ENCODE results near the gene GTF3C6. TPM values are rescaled to one million over a fixed set of nuclear protein-coding genes. Genes with fewer than 3 reads are reported as not detected.

Gene GTF3C6
- total RNA-seq, 4 donors from 2014 or later: 38.5 to 51.4 (median 45.8) TPM

GRCh38 chr6:110949679-110950285 lies 8.7 kb upstream of the GTF3C6 start:
- no peak for ATAC-seq
- H3K9me3 ChIP-seq: no peaks in the 10 kb centered on the region
- H3K27ac ChIP-seq: no peak overlapping the region
- TF ChIP-seq POLR2A (IDR thresholded peaks at IDR 0.05) (no peak), CTCF (IDR thresholded peaks at IDR 0.05) (peak; percentile 37 to 57 (median 46))
- no peak overlapping the region for H3K4me3 ChIP-seq
- H3K36me3 ChIP-seq: no peaks in the 10 kb centered on the region
- WGBS, 2 donors (ENCODE audit: low coverage in 1 of 2): 42 to 56% methylated on average over 7 to 8 of the region's 8 CpGs
- peaks cover 0 to 7% (median 0%) of the 10 kb centered on the region in 3 donors for H3K4me1 ChIP-seq
- no peaks in the 10 kb centered on the region for H3K27me3 ChIP-seq

- Histone ChIP-seq H3K9me3 (no peaks in the 10 kb centered on the region), H3K27me3 (no peaks in the 10 kb centered on the region)
- no peak for ATAC-seq
Observed at GRCh38 chr6:110950440-110950839, 8.1 kb upstream of the GTF3C6 start.

GRCh38 chr6:110951008-110951407 lies 7.5 kb upstream of the GTF3C6 start:
- Histone ChIP-seq H3K4me3 (no peak overlapping the region), H3K27me3 (no peaks in the 10 kb centered on the region), H3K36me3 (no peaks in the 10 kb centered on the region), H3K27ac (no peak overlapping the region), H3K4me1 (peaks cover 0 to 7% (median 0%) of the 10 kb centered on the region in 3 donors), H3K9me3 (no peaks in the 10 kb centered on the region)
- no peak for TF ChIP-seq POLR2AphosphoS5 (IDR thresholded peaks at IDR 0.05)
- TF ChIP-seq CTCF (IDR thresholded peaks at IDR 0.05): no peak
- TF ChIP-seq POLR2A (IDR thresholded peaks at IDR 0.05): no peak
- no peak for TF ChIP-seq EP300 (IDR thresholded peaks at IDR 0.05)
- no peak for ATAC-seq
- 92 to 100% methylated on average over 1 of the region's 1 CpG for WGBS, 2 donors (ENCODE audit: low coverage in 1 of 2)

More at GRCh38 chr6:110950440-110950839, 8.1 kb upstream of the GTF3C6 start:
- TF ChIP-seq POLR2AphosphoS5 (IDR thresholded peaks at IDR 0.05) (no peak), CTCF (IDR thresholded peaks at IDR 0.05) (no peak), POLR2A (IDR thresholded peaks at IDR 0.05) (no peak)
- no peak overlapping the region for H3K27ac ChIP-seq
- no peak overlapping the region for H3K4me3 ChIP-seq
- no peaks in the 10 kb centered on the region for H3K36me3 ChIP-seq
- peaks cover 0 to 7% (median 0%) of the 10 kb centered on the region in 3 donors for H3K4me1 ChIP-seq

GRCh38 chr6:110951986-110952794 lies 6.3 kb upstream of the GTF3C6 start:
- no peaks in the 10 kb centered on the region for H3K27me3 ChIP-seq
- no peak overlapping the region for H3K4me3 ChIP-seq
- no peak for TF ChIP-seq CTCF (IDR thresholded peaks at IDR 0.05)
- TF ChIP-seq EP300 (IDR thresholded peaks at IDR 0.05): no peak
- no peak for TF ChIP-seq POLR2A (IDR thresholded peaks at IDR 0.05)
- no peak for TF ChIP-seq POLR2AphosphoS5 (IDR thresholded peaks at IDR 0.05)
- H3K9me3 ChIP-seq: no peaks in the 10 kb centered on the region
- WGBS, 2 donors (ENCODE audit: low coverage in 1 of 2): 68 to 75% methylated on average over 8 of the region's 8 CpGs
- no peak overlapping the region for H3K27ac ChIP-seq
- ATAC-seq: no peak
- no peaks in the 10 kb centered on the region for H3K36me3 ChIP-seq
- H3K4me1 ChIP-seq: peaks cover 0 to 7% (median 0%) of the 10 kb centered on the region in 3 donors

All from gastroesophageal sphincter (tissue), 4 donors.